K562 (cell line): ENCODE results near the gene SMNDC1. TPM values are rescaled to one million over a fixed set of nuclear protein-coding genes. Genes with fewer than 3 reads are reported as not detected.

Source experiments
- ARID2 ChIP-seq: fragments of 450-650 bp; IDR thresholded peaks from 2 replicates; pipeline ENCODE4 v1.6.1; 2017; ENCODE audit warnings: antibody characterized with exemption, mild to moderate bottlenecking
- BCL6 ChIP-seq: fragments of 250-450 bp; sonication (Bioruptor Pico); IDR thresholded peaks from 2 replicates; pipeline ENCODE4 v1.4.0; 2020
- CBFA2T2 ChIP-seq: fragments of 450-650 bp; conservative IDR thresholded peaks from 2 replicates; pipeline ENCODE4 v1.6.1; 2017; ENCODE audit warnings: mild to moderate bottlenecking
- CHD2 ChIP-seq: IDR thresholded peaks from 2 replicates; pipeline ENCODE4 v1.6.1; 2011; ENCODE audit warnings: low read depth, low read length
- CREB1 ChIP-seq, 2 experiments: sonication (generic) in 1 of 2; formaldehyde crosslinking in 1 of 2; IDR thresholded peaks; 2 replicates each; pipeline versions ENCODE4 v1.6.1 to v1.8.0; 2012 to 2022; ENCODE audit warnings: inconsistent platforms in 1 of 2, mild to moderate bottlenecking in 1 of 2, missing genetic modification reagents in 1 of 2, moderate library complexity in 1 of 2
- EP400 ChIP-seq: fragments of 450-650 bp; IDR thresholded peaks from 2 replicates; pipeline ENCODE4 v1.6.1; 2017; ENCODE audit warnings: antibody characterized with exemption, mild to moderate bottlenecking, moderate library complexity
- FOXA1 ChIP-seq: fragments of 450-650 bp; IDR thresholded peaks from 2 replicates; pipeline ENCODE4 v1.6.1; 2016; ENCODE audit warnings: mild to moderate bottlenecking, borderline replicate concordance
- ILF3 ChIP-seq: fragments of 450-650 bp; IDR thresholded peaks from 2 replicates; pipeline ENCODE4 v1.6.1; 2018; ENCODE audit warnings: antibody characterized with exemption, mild to moderate bottlenecking, moderate library complexity, borderline replicate concordance
- KLF1 ChIP-seq: fragments of 450-650 bp; IDR thresholded peaks from 2 replicates; pipeline ENCODE4 v1.6.1; 2016; ENCODE audit warnings: missing genetic modification characterization, missing compliant biosample characterization
- MAFK ChIP-seq: IDR thresholded peaks from 2 replicates; pipeline ENCODE4 v1.6.1; 2011; ENCODE audit warnings: low read length, improper control_type of control experiment
- MTF1 ChIP-seq: fragments of 250-450 bp; sonication (Bioruptor Pico); IDR thresholded peaks from 2 replicates; pipeline ENCODE4 v1.9.0; 2021; ENCODE audit warnings: moderate library complexity, mild to moderate bottlenecking, inconsistent platforms, borderline replicate concordance
- PATZ1 ChIP-seq: fragments of 250-450 bp; sonication (Bioruptor Pico); IDR thresholded peaks from 2 replicates; pipeline ENCODE4 v1.5.0; 2020; ENCODE audit warnings: mild to moderate bottlenecking, borderline replicate concordance
- PPARD ChIP-seq: fragments of 250-450 bp; sonication (Bioruptor Pico); IDR thresholded peaks from 2 replicates; pipeline ENCODE4 v1.8.0; 2022; ENCODE audit warnings: inconsistent platforms, mild to moderate bottlenecking, moderate library complexity
- RBM39 ChIP-seq: fragments of 200-400 bp; formaldehyde crosslinking; optimal IDR thresholded peaks from 2 replicates; pipeline ENCODE3; 2018; ENCODE audit warnings: low read depth, low read length
- RFX5 ChIP-seq: IDR thresholded peaks from 2 replicates; pipeline ENCODE4 v1.6.1; 2011; ENCODE audit warnings: low read depth, mild to moderate bottlenecking, improper control_type of control experiment, low read length
- SLC30A9 ChIP-seq: fragments of 250-450 bp; sonication (Bioruptor Pico); IDR thresholded peaks from 2 replicates; pipeline ENCODE4 v1.8.0; 2022; ENCODE audit warnings: mild to moderate bottlenecking, moderate library complexity
- SMARCE1 ChIP-seq: fragments of 450-650 bp; IDR thresholded peaks from 2 replicates; pipeline ENCODE4 v1.7.1; 2016; ENCODE audit warnings: mild to moderate bottlenecking
- SNRNP70 ChIP-seq: fragments of 200-400 bp; formaldehyde crosslinking; optimal IDR thresholded peaks from 2 replicates; pipeline ENCODE3; 2017; ENCODE audit warnings: low read depth, low read length
- SP1 ChIP-seq: sonication (generic); formaldehyde crosslinking; IDR thresholded peaks from 2 replicates; pipeline ENCODE4 v1.8.1; 2022; ENCODE audit warnings: mild to moderate bottlenecking, missing genetic modification reagents
- SRSF3 ChIP-seq: fragments of 200-400 bp; formaldehyde crosslinking; IDR thresholded peaks from 2 replicates; pipeline ENCODE4 v1.6.1; 2016; ENCODE audit warnings: mild to moderate bottlenecking, low read length, moderate library complexity; ENCODE audit not compliant: insufficient read depth
- STAT5B ChIP-seq: fragments of 250-450 bp; sonication (Bioruptor Pico); IDR thresholded peaks from 2 replicates; pipeline ENCODE4 v1.8.0; 2021; ENCODE audit warnings: mild to moderate bottlenecking, inconsistent platforms
- TEAD4 ChIP-seq, 2 experiments: sonication (generic) in 1 of 2; formaldehyde crosslinking in 1 of 2; IDR thresholded peaks; 2 replicates each; pipeline versions ENCODE4 v1.6.1 to v1.8.0; 2012 to 2022; ENCODE audit warnings: borderline replicate concordance in 1 of 2, inconsistent platforms in 1 of 2, low read length in 1 of 2, mild to moderate bottlenecking in 1 of 2, missing genetic modification reagents in 1 of 2
- TFAP4 ChIP-seq: sonication (generic); formaldehyde crosslinking; IDR thresholded peaks from 2 replicates; pipeline ENCODE4 v1.8.0; 2022; ENCODE audit warnings: missing genetic modification reagents, mild to moderate bottlenecking, moderate library complexity, borderline replicate concordance
- ZNF277 ChIP-seq: fragments of 250-450 bp; sonication (Bioruptor Pico); IDR thresholded peaks from 2 replicates; pipeline ENCODE4 v1.8.0; 2022; ENCODE audit warnings: inconsistent platforms, mild to moderate bottlenecking, moderate library complexity, borderline replicate concordance
- ZNF316 ChIP-seq: fragments of 450-650 bp; IDR thresholded peaks from 2 replicates; pipeline ENCODE4 v1.6.1; 2016
- ZNF766 ChIP-seq: fragments of 200-800 bp; sonication (Bioruptor generic); conservative IDR thresholded peaks from 2 replicates; pipeline ENCODE4 v1.6.1; 2016; ENCODE audit warnings: missing genetic modification characterization, missing compliant biosample characterization
- polyA plus RNA-seq, 8 experiments: library from polyadenylated mRNA; depleted of rRNA in 4 of 8; stranded (reverse) in 5 of 8; unstranded in 3 of 8; fragments of >200 nt; fragmentation: Nextera tagmentation in 2 of 8; fragmentation: Illumina TruSeq in 1 of 8; extraction: Ambion mirVana in 2 of 8; extraction: Trizol in 1 of 8; gene quantifications; 2 replicates each; pipeline versions ENCODE4 v1.2.1 to v1.2.3, GENCODE V29; 2011 to 2014; ENCODE audit warnings: inconsistent platforms in 1 of 8, missing spikeins in 1 of 8
- total RNA-seq, 7 experiments: library from RNA; depleted of rRNA in 6 of 7; stranded (reverse); fragments of >200 nt in 6 of 7; fragmentation: Illumina TruSeq in 2 of 7; extraction: Trizol in 2 of 7; gene quantifications; 2 replicates each; pipeline versions ENCODE4 v1.2.1 to v1.2.3, GENCODE V29; 2011 to 2021; ENCODE audit warnings: low replicate concordance in 1 of 7

Gene SMNDC1
- total and polyA plus RNA-seq, 9 of the 15 experiments (the other 6 are each of a cell fraction or from before 2014, with no cell fraction given): 6.8 to 35.8 (median 12.3) TPM

- TF ChIP-seq ZNF277 (CRISPR knock-in tag): no peak
- TF ChIP-seq MAFK: no peak
- no peak for TF ChIP-seq PATZ1
- no peak for TF ChIP-seq ILF3
- peak; percentile 40; the same call in 1 of the 2 replicates for TF ChIP-seq TFAP4
- TF ChIP-seq KLF1: no peak
- TF ChIP-seq FOXA1: no peak
- TF ChIP-seq SRSF3: no peak
- TF ChIP-seq SMARCE1: no peak
- TF ChIP-seq ZNF766 (CRISPR knock-in tag): no peak
- no peak for TF ChIP-seq PPARD (CRISPR knock-in tag)
- TF ChIP-seq MTF1: no peak
- TF ChIP-seq RFX5: no peak
- TF ChIP-seq RBM39: no peak
- peak; percentile 49 for TF ChIP-seq CBFA2T2
- peak; percentile 78 for TF ChIP-seq TEAD4 (IDR thresholded peaks at IDR 0.05; ENCODE audit: low read length)
- no peak for TF ChIP-seq TEAD4 (CRISPR knock-in tag; IDR thresholded peaks at IDR 0.05; ENCODE audit: borderline replicate concordance)
- no peak for TF ChIP-seq SNRNP70
- TF ChIP-seq ARID2: no peak
- peak; percentile 65 for TF ChIP-seq SP1 (CRISPR knock-in tag)
- no peak for TF ChIP-seq BCL6 (CRISPR knock-in tag)
- TF ChIP-seq CHD2: peak; percentile 96
- no peak for TF ChIP-seq STAT5B (CRISPR knock-in tag)
- no peak for TF ChIP-seq ZNF316
- TF ChIP-seq CREB1 (IDR thresholded peaks at IDR 0.05): peak; percentile 62
- peak; percentile 42; the same call in 1 of the 2 replicates for TF ChIP-seq CREB1 (CRISPR knock-in tag; IDR thresholded peaks at IDR 0.05)
- peak; percentile 28; the same call in 1 of the 2 replicates for TF ChIP-seq EP400
- no peak for TF ChIP-seq SLC30A9 (CRISPR knock-in tag)
These were observed at the start of gene SMNDC1 (continued) for GRCh38 chr10:110304780-110305421.
